Ramos (cell line): ENCODE data around the gene CDK9.

ENCODE experiments used
- in situ Hi-C: fragments of 300-500 bp; cut with MboI; formaldehyde crosslinking; loops from one replicate; pipeline ENCODE4 v1.14.3; 2022; ENCODE audit warnings: low sequenced_read_pairs; ENCODE audit not compliant: unreplicated experiment

CDK9 gene

DNA sequence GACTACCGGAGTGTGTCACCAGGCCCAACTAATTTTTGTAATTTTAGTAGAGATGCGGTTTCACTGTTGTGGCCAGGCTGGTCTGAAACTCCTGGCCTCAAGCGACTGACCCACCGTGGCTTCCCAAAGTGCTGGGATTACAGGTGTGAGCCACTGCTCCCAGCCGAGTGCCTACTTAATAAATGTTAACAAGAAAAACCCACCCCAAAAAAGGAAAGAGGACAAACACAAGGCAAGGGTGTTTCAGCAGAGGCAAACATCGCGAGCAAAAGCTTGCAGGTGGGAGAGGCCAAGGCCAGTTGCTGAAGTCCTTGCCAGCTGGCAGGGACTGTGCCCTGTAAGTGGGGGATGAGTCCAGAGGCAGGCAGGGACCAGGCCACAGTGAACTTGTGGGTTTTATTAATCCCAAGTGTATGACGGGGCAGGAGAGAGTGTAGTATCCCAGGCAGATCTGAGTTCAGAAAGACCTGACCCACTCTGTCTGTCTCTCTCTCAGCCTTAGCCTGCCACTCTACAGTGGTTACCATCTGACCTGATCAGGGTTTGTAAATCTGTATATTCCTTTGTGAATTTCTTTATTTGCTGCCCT is 10.5 kb downstream of the CDK9 start:
- in situ Hi-C loops: no loop called here

DNA sequence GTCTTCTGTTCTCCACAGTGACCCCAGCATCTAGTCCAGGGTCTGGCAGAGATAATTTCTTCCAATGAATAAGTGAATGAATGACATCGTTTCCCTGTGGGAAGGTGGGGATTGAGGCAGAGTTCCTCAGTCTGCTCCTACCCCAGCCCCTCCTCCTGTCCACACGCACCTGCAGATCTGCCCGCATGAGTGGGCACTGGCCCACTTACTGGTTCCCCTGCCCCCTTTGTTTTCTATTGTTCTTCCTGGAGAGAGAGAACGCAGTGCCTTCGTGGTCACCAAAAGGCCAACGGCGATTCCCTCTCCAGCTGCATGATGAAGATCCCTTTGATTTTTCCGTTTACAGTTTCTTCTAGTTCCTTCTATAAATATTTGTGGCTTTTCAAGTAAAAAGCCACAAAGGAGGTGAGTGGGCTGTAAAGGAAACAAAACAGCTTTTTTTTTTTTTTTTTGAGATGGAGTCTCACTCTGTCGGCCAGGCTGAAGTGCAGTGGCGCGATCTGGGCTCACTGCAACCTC is 11.1 kb downstream of the CDK9 start:
- in situ Hi-C loops: no loop called here

DNA sequence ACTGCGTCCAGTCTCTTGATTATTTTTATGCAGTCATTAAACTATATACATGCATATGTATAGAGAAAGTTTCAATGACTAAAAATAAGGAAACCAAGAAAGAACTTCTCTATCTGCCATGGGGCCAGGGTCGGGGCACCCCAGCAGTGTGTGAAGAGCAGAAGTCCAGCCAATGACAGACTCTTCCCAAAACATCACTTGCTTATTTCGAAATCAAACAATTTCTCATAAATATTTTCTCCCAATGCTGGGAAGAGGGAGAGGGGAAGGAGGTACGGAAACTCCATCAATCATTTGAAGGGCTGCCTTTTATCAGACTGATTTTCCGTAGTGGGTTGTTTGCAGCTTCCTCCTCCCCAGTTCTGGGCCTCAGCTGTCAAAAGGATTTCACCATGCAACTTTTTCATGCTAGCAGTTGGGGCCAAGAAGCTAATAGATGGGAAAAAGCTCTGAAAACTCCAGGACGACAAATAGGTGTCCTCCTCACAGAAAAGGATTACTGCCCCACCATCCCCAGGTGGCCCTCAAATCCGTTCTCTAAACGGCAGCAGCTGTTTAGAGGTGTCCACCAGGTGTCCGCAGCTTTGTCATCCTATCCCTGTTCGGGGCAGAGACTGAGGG is 16.2 kb downstream of the CDK9 start:
- in situ Hi-C loops: no loop called here

DNA sequence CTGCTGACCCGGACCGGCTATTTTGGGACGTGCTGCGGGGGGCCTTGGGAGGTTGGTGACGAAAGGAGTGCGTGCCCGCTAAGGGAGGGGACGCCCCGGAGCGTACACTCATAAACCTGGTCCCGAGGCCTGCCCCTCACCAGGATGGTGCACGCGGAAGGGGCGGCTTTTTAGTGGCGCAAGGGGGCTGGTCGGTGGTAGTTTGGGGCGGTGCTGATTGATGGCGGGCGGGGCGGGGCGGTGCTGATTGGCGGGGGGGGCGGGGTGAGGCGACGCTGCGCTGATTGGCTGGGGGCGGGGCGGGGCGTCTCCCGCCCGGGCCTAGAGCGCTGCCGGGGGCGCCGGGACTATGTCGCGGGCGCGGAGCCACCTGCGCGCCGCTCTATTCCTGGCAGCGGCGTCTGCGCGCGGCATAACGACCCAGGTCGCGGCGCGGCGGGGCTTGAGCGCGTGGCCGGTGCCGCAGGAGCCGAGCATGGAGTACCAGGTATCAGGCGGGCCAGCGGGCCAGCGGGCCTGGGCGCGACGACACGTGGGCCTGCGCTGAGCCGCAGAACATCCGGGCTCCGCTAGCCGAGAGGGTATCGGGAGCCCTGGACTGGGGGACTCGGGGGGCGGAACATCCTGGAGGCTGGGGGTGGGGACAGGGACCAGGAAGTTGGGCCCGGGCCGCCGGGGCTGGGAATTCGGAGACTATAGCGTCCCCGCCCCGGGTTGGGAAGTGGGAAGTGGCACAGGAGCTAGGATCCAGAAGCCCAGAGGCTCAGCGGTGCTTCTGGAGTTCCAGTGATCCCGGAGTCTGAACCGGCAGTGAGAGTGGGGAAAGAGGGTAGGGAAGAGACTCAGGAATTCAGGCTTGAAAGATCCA is 17.0 kb downstream of the CDK9 start, which contains the start of gene FPGS:
TSS of gene FPGS (plus strand) at position 307 of the 868 bp plus-strand sequence. CDS start at position 350, 43 bp downstream.
- in situ Hi-C loops: no loop called here

GRCh38 chr9:127803507-127804352 is 17.9 kb downstream of the CDK9 start:
- in situ Hi-C loops: no loop called here

- in situ Hi-C loops: no loop called here
Measured at GRCh38 chr9:127805620-127806019, 19.8 kb downstream of the CDK9 start.

DNA sequence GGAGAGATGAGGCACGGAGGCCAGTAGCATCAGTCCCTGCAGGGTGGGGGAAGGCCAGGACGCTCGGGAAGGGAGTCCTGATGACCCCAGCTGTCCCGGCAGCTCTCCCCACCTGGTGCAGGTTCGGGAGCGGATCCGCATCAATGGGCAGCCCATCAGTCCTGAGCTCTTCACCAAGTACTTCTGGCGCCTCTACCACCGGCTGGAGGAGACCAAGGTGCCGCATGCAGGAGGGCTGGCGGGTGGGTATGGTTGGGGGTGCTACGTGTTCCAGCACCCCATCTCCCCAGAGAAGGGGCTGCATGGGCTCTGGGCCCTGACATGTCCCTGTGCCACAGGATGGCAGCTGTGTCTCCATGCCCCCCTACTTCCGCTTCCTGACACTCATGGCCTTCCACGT is 21.0 kb downstream of the CDK9 start:
- in situ Hi-C loops: no loop called here

DNA sequence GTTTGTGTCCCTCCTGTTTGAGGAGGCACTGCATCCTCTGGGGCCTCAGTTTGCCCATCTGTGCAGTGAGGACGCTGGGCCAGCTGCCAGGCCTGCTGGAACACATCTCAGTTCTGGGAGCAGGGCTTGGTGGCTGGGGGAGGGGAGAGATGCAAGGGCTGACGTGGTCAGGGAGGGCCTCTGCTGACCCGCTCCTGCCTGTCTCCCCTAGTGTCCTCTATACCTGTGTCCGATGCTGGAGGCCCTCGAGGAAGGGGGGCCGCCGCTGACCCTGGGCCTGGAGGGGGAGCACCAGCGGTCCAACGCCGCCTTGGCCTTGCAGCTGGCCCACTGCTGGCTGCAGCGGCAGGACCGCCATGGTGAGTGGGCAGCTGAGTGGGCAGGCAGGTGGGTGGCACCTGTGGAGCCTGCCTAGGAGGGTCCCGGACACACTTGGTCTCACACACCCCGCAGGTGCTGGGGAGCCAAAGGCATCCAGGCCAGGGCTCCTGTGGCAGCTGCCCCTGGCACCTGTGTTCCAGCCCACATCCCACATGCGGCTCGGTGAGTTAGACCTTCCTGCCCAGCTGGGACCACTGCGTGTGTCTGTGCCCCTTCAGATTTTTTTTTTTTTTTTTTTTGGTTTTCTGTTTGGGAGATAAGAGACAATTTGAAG is 22.6 kb downstream of the CDK9 start:
- in situ Hi-C loops: no loop called here

DNA sequence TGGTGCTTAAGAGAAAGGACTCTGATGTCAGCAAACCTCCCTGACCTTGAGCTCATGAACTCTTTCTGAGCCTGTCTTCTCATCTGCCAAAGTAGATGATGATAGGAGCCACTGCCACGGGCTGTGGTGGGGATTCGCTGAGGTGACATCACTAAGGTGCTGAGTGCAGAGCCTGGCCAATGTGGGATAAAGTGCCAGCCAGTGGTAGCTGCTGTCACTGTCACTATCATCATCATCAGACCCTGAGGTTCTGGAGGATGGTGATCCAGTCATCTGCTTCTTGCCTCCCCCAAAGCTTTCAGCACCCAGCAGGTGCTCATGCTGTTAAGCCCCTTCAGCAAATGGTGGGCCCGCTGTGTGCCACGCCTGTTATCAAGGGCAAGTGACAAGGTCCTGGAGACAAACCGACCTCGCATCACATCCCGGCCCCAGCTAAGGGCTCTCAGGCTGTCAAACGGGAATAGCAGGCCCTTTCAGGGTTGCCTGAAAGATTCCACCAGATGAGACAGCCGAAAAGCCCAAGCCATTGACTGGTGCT is 23.2 kb downstream of the CDK9 start:
- in situ Hi-C loops: no loop called here

DNA sequence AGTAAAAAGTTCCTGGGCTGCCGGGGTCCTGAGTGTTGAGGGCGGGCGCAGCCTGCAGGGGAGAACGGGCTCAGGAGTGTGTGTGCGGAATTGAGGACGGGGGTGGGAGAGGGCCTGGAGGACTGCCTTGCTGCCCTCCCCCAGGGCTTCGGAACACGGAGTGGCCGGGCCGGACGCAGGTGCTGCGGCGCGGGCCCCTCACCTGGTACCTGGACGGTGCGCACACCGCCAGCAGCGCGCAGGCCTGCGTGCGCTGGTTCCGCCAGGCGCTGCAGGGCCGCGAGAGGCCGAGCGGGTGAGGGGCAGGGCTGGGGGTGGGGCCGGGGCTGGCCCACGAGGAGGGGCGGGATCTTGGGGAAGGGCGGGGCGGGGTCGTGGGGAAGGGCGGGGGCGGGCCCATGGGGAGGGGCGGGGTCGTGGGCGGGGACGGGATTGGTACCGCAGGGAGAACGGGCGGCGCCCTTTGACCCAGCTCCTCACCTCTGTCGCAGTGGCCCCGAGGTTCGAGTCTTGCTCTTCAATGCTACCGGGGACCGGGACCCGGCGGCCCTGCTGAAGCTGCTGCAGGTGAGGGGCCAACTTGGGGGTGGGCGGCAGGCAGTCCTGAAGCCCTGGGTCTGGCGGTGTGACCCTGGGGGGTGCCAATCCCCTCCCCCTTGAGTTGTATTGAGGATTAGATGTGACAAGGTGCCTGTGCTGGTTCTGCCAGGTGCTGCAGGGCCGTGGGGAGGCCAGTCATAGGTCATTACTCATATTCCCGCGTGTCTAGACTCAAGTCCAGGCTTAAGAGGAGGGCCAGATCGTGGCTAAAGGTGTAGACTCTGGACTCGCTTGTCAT is 23.9 kb downstream of the CDK9 start:
- in situ Hi-C loops: no loop called here

DNA sequence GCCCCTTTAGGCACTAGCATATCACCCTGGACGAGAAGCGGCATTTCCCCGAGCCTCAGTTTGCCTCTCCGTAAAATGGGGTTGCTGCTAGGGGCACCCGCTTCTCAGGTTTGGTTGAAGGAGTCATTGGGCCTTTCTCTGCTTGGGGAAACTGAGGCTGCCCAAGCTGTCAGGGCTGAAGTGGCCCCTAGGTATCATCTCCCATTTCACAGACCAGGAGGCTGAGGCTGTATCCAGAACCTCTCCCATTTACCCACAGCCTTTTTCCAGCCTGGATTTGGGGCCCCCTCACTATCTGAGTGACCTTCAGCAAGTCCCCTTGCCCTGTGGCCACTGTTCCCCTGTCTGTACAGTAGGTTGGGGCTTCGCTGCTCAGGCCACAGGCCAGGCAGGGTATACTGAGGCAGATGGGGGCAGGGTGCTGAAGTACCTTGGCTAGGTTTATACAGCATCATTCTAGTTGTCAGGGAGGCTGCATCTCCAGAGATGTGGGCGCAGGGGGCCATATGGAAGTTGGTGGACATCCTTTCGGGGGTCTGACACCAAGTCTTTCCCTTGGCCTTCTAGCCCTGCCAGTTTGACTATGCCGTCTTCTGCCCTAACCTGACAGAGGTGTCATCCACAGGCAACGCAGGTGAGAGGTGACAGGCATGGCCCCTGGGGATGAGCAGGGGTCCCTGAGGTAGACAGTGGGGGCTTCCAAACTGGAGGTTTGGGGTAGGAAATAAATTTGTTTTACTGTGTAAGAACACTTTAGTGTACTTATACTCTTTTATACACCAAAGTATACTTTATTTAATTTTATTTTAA is 24.7 kb downstream of the CDK9 start:
- in situ Hi-C loops: no loop called here

DNA sequence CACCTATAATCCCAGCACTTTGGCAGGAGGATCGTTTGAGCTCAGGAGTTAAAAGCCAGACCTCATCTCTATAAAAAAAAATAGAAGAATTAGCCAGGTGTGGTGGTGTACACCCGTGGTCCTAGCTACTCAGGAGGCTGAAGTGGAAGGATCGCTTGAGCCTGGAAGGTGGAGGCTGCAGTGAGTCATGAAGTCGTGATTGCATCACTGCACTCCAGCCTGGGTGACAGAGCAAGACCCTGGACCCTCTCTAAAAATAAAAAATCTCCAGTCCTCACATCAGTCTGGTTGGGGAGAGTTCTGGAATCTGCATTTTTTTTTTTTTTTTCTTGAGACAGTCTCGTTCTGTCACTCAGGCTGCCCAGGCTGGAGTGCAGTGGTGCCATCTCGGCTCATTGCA is 26.2 kb downstream of the CDK9 start:
- in situ Hi-C loops: no loop called here

- in situ Hi-C loops: no loop called here
Measured at GRCh38 chr9:127812936-127813675, 27.3 kb downstream of the CDK9 start.

DNA sequence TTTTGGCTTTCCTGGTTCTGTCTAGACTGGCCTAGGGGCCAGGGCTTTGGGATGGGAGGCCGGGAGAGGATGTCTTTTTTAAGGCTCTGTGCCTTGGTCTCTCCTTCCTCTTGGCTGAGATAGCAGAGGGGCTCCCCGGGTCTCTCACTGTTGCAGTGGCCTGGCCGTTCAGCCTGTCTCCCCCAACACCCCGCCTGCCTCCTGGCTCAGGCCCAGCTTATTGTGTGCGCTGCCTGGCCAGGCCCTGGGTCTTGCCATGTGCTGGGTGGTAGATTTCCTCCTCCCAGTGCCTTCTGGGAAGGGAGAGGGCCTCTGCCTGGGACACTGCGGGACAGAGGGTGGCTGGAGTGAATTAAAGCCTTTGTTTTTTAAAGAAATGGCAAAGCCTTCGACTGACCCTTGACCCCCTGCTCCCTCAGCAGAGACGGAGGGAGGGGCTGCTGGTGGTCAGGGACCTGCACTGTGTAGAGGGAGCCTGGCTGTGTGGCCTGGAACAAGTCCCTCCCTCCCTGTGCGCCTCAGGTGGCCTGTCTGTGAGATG is 27.9 kb downstream of the CDK9 start:
- in situ Hi-C loops: no loop called here

GRCh38 chr9:127814619-127815511 is 29.0 kb downstream of the CDK9 start:
- in situ Hi-C loops: no loop called here
